Dermis microvascular lymphatic vessel endothelial cell (primary cell): Measurements from ENCODE around the gene ADAMTS3. TPM values are rescaled to one million over a fixed set of nuclear protein-coding genes. Genes with fewer than 3 reads are reported as not detected.
"Not testable (repeated sequence)": the region's sequence is repeated elsewhere in the genome, so short reads cannot be mapped to it uniquely, and the experiment has no call there.

Experiments
- DNase-seq, 2 donors: peaks; one replicate each; pipeline versions ENCODE4 v3.0.0 to v3.0.0-alpha.2; 2010; ENCODE audit warnings: low read depth in 2 of 2
- total RNA-seq: library from RNA; depleted of rRNA; stranded (reverse); fragments of >200 nt; gene quantifications from 2 replicates; pipeline ENCODE4 v1.2.1, GENCODE V29; 2014

Gene ADAMTS3
- total RNA-seq, 1 donor from 2014 or later, result 0.90 TPM

DNA sequence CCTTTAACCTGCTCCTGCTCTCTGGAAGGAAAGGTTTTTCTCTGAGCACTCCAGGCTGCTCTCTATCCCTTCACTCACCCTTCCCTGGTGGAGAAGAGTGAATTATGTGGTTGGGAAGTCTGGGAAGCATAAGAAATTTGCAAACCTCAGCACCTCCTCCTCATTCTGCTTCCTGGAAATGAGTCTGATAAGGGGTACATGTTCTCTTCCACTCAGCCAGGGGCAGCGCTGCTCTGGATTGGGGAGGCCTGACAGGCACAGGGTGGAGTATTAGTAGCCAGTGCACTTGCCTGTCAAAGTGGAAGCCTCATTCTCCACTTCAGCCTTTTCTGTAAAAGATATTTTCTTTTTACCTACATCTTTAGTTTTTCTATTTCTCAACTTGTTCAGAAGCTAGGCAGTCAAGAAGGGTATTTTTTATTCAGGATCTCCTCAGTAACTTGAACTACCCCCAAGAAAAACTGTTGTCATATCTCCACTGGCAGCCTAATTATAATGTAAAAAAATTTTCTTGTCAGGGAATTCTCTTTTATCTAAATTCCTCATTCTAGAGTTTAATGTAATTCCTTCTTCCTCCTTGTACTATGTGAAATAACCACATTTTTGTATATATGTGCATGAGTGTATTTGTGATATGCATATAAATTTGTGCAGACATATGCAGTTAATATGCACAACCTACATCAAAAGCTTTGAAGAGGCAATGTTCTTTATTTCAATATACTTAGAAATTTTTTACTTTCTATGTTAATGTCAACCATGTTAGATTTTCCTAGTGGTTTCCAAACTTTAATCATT, 15.3 kb downstream of the ADAMTS3 start:
- no peak for DNase-seq

DNA sequence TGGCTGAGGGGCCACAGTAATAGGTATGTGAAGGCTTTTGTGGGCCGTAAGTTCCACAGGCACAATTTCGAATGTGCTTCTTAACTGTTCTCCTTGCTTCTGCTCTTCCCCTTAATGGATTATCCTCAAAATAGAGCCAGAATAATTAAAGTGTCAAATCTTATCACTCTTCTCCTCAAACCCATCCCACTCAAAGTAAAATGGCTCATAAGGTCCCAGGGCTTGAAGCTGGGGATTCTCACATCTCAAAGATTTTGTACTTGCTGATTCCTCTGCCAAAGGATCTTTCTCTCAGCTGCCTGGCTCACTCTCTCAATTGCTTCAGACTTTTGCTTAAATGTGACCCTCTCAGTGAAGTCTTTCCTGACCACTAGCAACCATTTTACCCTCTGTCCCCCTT, 16.6 kb downstream of the ADAMTS3 start:
- DNase-seq, result no peak

DNA sequence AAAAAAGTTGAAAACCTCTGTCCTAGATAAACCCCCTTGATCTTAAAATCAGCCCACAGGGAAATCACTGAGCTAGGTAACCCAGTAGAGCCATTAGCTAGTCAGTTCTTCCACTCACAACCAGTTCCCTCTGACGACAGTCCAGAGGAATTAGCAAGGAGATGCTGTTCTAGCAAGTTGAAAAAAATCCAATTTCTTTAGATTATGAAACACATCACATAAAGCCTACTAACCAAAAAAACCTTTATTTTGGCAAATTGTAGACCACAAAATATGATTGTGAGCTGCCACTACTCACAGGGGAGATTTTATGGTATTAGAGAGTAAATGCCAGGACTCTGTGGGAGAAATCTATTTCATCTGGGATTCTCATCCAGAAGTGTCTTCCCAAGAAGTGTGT, 22.6 kb downstream of the ADAMTS3 start:
- no peak for DNase-seq

DNA sequence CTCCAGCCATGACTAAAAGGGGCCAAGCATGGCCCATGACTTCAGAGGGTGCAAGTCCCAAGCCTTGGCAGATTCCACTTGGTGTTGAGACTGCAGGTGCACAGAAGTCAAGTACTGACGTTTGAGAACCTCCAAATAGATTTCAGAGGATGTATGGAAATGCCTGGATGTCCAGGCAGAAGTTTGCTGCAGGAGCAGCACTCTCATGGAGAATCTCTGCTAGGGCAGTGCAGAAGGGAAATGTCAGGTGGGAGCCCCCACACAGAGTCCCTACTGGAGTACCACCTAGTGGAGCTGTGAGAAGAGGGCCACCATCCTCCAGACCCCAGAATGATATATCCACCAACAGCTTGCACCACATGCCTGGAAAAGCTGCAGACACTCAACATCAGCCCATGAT, 28.3 kb downstream of the ADAMTS3 start:
- not testable (repeated sequence) for DNase-seq

DNA sequence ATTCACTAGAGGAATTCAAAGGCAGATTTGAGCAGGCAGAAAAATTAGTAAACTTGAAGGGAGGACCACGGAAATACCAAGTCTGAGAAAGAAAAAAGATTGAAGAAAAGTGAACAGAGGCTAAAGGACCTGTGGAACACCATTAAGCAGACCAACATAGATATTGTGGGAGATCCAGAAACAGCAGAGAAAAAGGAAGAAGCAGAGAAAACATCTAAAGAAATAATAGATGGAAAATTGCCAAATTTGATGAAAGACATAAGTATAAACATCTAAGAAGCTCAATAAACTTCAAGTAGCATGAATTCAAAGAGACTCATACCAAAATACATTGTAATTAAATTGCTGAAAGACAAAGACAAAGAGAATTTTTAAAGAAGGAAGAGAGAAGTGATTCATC, 31.0 kb downstream of the ADAMTS3 start:
- no peak for DNase-seq

DNA sequence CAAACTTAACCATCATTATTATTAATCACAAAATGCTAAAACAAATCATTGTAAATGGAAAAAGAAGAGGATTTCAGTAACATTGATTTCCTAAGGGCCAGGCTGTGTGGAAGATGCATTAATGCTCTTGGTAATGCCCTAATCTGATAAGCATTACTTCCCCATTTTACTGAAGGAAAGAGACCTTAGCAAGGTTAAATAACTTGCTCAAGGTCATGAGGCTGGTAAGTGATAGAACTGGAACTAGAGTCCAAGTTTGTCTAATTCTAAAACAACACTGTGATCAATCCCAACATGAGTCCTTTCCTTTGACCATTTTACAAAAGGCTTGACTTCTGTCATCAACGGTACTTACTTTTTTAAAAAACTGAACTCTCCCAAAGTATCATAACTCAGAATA, 32.6 kb downstream of the ADAMTS3 start:
- DNase-seq, result no peak

DNA sequence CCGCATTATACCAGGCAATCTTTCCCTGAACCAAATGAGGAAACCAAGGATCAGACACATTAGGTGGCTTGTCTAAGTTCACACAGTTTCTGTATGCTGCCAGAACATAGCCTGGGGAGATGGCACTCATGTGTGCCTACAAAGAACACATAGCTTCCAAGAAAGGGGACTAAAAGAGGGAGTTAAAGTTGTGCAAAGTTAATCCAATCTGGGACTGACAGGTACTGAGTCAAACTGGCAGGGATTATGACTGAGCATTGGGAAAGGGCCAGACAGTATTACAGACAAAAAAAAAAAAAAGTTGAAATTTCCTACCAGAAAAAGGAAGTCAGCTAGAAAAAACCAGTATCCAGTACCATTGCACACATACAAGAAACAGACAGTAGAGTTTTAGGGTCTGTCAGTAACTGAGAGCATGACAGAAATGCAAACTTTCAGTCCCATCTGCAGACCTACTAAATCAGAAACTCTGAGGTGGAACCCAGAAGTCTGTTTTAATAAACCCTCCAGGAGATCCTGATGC, 37.2 kb downstream of the ADAMTS3 start:
- DNase-seq, result no peak

DNA sequence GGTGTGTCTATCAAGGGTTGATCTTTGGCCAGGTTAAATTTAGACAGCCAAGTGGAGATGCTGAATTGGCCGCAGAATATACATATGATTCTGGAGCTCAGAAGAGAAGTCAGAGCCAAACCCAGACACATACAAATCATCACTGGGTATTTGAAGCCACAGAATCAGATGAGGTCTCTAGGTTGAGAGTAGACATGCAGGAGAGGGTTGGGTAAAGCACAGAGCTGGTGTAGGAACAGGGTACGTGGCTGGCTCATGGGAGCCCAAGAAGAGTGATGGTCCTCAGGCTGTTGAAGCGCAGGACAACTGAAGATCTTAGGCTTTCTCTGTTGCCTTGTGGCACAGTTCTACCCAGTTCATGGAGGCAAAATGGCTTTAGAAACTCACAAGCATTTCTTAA, 37.7 kb downstream of the ADAMTS3 start:
- DNase-seq, result no peak

DNA sequence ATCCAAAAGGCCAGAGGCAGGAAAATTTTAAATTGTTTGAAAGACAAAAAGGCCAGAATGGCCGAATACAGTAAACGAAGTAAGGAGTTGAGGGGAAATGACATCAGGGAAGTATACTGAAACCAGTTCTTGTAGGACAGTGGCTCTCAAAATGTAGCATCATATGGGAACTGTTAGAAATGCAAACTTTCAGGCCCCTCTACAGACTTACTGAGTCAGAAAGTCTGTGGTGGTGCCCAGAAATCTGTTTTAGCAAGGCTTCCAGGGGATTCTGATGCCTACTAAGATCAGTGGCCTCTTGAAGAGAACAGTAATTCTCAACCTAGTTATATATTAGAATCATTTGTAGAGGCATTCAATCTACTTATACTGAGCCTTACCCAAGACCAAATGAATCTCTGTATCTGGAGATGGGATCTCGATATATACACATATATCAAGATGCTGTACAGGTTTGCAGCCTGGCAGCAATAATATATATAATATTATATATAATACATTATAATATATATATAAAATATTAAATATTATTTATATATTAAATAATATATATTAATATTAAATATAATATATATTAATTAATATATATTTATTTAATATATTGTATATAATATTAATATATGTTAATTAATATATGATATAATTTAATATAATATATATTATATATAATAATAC, 39.7 kb downstream of the ADAMTS3 start:
- no peak for DNase-seq

DNA sequence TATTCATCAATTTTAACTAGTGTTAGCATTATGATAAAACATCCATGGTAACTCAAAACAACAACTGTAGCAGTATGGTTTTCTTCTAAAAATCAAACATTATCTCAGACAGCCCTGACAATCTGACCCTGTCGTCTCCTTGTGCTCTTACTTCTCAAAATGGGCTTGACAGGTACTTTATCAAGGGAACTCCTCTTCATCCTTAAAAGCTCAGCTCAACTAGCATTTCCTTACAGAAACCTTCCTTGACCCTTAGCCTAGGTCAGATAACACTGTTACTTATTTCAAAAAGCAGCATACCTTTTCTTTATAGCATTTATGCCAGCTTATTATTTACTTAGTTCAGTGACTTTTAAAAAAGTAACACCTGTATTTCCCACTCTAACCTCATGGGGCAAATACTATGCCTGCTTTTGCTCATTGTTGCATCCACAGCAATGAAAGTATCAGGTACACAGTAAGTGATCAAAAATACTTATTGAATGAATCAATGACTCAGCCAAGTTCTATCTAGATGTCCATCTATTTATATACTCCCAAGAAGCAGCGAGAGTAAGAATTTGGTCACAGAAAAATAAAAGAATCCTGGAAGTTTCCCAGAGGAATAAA, 41.9 kb downstream of the ADAMTS3 start:
- no peak for DNase-seq

DNA sequence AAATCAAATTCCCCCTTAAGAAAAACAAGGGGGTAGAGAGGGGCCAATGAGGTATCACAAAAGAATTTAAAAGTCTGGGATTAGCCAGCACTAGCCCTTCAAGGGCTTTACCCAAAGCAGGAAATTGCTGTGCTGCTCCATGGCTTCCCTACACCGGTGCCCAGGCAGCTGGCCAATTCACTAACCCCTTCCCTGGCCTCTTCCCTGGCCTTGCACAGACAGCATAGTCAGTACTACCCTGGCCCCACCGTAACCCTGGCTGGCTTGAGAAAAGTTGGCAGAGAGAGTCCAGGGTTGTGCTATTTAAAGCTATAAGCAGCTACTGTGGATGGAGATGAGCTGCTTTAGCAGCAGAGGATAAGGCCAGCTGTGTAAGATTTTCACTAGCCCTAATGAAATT, 43.1 kb downstream of the ADAMTS3 start:
- DNase-seq, result peak; percentile 49 to 80

DNA sequence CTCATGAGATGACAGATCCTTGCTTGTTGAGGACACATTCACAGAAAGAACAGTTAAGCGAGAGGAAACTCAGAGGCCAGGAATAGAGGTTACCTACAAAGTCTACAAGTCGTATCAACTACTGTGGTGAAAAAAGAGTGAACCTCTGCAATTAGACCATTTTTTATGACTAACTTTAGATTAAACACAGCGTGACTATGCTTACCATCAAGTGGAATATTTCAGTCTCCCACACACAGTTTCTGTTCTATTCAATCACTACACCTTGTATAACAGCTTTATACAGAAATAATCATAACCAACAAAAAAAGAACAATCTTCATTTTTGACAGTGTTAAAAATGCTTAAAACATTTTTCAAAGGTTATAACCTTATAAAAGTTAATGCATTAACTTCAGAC, 46.6 kb downstream of the ADAMTS3 start:
- no peak for DNase-seq

DNA sequence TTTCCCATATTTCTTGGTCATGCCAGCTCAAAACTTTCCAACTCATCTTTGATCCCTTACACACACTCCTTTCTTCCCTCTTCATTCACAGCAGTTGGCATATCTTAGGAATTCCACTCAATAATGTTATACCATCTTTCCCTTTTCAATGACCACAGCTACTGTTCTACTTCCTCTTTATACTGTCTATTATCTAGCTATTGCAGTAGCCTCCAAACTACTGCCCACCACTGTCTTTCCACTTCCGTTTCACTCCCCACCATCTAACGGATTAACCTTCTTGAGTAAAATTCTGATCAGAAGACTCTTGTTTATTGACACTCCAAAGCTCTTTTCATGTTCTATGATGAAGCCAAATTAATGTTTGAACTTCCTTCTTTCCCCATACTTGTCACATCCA, 55.8 kb downstream of the ADAMTS3 start:
- no peak for DNase-seq

DNA sequence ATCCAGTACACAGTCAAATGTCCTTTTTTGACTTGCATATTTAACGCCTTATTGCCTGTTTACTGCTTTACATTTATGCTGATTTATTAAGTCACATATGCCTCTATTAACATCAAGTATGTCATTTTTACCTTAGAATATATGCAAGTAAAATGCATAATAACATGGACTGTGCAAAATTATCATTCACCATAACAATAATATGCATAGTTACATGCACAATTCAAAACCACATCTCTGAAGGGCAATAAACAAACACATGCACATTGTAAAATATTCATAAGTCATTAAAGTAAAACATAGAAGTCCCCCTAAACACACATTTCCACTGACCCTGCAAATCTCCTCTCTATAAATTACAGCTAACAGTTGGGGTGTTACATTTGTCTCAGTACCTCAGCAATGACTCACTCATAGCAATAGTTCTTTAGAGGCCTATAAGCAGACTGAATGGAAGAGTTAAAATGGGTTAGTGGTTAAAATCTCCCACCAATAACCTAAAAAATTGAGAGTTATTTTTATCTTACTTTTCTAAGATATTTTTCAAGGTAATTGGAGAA, 61.1 kb downstream of the ADAMTS3 start:
- no peak for DNase-seq

DNA sequence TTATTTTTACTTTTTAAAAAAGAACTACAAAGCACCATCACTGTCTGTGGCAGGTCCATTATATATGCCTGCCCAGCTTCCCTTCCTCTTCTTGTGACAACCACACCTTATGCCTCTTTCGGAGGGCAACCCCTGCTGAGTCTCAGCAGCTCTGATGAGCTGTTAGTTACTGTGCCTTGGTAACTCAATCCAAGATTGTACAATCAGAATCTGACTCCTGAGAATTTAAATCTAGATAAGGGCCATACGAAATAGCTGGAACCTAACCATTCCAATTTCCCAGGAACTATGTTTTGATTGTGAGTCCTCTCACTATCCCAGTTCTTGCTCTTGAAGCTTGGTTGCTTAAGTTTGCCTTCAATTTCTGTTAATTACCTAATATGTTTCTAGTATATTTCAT, 61.9 kb downstream of the ADAMTS3 start:
- no peak for DNase-seq

DNA sequence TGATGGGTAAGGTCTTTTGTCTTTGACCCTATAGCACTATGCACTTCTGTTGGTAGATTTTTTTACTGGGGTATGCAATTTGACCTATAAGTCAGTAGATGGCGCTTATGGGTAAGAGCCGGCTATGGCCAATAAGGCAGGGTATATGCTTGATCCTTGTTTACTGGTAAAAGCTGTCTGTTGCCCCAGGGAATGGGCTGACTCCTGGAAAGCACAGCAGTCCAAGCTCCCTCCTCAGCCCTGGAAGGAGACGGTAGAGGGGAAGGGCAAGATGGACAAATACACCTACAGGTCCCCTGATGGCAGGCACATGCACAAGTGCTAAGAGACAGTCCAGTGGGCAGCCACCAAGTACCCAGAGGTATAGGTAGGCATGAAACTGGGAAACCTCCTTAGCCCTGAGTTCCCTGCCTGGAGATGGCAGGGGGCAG, 63.7 kb downstream of the ADAMTS3 start:
- DNase-seq, result peak; percentile 25 to 65

DNA sequence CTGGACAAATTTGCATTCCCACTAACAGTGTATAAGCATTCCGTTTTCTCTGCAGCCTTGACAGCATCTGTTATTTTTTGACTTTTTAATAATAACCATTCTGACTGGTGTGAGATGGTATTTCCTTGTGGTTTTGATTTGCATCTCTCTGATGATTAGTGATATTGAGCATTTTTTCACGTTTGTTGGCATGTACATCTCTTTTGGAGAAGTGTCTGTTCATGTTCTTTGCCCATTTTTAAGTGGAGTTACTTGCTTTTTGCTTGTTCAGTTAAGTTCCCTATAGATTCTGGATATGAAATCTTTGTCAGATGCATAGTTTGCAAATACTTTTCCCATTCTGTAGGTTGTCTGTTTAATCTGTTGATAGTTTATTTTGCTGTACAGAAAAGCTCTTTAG, 68.8 kb downstream of the ADAMTS3 start:
- DNase-seq, result no peak

DNA sequence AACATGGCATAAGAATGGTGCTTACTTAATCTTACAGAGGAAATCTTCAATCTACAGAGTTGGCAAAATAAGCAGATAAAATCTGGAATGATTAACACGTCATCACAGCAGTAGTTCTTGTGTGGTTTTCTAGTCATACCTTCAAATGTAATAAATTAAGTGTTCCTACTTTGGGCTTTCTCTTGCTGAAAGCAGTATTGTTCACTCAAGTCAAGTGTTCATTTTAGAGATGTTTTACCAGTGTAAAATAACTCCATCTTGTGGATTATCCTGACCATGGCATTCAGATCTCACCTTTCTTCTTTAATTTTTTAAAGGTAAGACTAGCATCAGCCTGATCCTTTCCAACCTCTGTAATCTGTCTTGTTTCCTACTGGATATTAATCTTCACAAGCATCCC, 72.9 kb downstream of the ADAMTS3 start:
- DNase-seq, result peak in 1 of 2 donors; percentile 2

DNA sequence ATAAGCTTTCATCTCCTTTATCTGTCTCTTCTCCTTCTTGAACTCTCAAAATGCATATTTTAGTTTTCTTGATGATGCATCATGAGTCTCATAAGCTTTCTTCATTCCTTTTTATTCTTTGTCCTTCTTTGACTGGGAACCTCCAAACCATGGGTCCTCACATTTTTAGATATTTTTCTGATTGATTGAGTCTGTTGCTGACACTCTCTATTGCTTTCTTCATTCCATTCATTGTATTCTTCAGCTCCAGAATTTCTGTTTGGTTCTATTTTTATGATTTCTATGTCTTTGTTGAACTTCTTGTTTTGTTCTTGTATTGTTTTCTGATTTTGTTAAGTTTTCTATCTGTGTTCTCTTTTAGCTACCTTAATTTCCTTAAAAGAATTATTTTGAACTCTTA, 74.9 kb downstream of the ADAMTS3 start:
- no peak for DNase-seq

DNA sequence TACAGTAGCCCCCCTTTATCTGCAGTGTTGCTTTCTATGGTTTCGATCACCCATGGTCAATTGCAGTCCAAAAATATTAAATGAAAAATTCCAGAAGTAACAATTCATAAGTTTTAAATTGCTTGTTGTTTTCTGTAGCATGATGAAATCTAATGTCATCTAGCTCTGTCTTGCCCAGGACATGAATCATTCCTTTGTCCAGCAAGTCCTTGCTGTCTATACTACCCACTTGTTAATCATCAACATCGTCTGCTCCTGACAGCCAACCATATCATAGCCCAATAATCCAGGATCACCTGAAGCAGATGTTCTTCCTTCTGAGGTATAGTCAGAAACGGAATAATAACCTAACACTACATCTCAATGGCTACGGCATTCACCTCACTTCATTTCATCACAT, 79.8 kb downstream of the ADAMTS3 start:
- no peak for DNase-seq

DNA sequence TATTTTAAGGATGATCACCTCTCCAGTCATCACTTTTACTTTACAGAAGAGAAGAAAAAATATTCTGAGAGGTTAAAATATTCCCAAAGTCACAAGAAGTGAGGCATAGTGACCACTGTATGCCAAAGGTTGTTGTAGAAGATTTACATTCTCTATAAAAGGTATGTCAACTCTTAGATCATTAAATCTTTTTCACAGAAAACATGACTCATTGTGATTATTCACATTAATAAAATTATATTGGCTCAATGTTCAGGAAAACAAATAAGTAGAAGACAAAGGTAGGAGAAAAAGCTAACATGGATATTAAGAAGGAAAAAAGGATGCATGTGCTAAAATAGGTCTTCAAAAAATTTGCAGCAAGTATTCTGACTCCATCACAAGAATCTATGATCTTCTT, 82.0 kb downstream of the ADAMTS3 start:
- DNase-seq, result no peak

DNA sequence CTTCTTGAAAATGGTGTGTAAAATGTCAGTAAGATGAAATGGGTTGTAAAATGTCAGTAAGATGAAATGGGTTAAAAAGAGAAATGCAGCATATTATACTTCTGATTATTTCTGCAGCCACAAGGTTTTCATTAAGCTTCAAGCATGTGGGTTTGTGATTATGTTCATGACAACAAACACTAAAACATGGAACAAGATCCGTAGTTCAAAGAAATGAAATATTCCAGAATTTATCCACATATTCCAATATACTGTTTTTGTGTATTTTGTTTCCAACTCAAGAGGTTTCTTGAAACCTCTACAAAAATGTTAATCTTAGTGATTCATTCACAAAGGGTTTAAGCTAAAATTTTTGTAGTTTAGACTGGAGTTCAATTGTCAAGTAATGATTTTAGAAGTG, 84.0 kb downstream of the ADAMTS3 start:
- DNase-seq, result no peak
